Measurements from ENCODE around the gene APOBEC3A. TPM values are rescaled to one million over a fixed set of nuclear protein-coding genes. Genes with fewer than 3 reads are reported as not detected.
A peak's percentile ranks its signal among the peaks of the same experiment; 100 is the strongest.

The APOBEC3A gene
- total RNA-seq, 1 donor from 2014 or later = 1.0 TPM

DNA sequence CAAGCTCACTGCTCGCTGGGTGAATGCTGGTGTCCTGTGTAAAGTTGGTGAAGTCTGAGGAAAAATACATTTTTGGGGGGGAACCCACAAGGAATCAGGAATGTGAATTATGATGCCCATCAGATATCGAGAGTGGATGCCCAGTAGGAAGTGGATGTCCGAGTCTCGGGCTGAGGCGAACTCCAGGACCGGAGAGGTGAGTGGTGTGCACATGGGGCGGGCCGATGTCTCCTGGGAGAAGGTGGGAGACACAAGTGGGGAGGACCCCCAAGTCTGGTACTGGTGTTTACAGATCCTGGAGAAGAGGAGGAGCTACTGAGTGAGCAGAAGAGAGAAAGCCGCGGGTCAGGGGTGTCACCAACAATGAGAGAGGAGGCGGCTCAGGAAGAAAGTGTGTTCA lies 19.2 kb upstream of the APOBEC3A start:
- no peak for DNase-seq (ENCODE audit: low read depth)
- TF ChIP-seq, protein P1, sequence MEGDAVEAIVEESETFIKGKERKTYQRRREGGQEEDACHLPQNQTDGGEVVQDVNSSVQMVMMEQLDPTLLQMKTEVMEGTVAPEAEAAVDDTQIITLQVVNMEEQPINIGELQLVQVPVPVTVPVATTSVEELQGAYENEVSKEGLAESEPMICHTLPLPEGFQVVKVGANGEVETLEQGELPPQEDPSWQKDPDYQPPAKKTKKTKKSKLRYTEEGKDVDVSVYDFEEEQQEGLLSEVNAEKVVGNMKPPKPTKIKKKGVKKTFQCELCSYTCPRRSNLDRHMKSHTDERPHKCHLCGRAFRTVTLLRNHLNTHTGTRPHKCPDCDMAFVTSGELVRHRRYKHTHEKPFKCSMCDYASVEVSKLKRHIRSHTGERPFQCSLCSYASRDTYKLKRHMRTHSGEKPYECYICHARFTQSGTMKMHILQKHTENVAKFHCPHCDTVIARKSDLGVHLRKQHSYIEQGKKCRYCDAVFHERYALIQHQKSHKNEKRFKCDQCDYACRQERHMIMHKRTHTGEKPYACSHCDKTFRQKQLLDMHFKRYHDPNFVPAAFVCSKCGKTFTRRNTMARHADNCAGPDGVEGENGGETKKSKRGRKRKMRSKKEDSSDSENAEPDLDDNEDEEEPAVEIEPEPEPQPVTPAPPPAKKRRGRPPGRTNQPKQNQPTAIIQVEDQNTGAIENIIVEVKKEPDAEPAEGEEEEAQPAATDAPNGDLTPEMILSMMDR (IDR thresholded peaks at IDR 0.05; ENCODE audit: insufficient read depth, low read length, poor library complexity, severe bottlenecking) = no peak
- peaks cover 8% of the 10 kb centered on the region for H3K27me3 ChIP-seq (ENCODE audit: control insufficient read depth, insufficient read depth, low read length)
- no peak overlapping the region for H3K4me3 ChIP-seq (ENCODE audit: low read depth, low read length)
- no peaks in the 10 kb centered on the region for H3K36me3 ChIP-seq (ENCODE audit: control insufficient read depth, insufficient read depth, low read length)

DNA sequence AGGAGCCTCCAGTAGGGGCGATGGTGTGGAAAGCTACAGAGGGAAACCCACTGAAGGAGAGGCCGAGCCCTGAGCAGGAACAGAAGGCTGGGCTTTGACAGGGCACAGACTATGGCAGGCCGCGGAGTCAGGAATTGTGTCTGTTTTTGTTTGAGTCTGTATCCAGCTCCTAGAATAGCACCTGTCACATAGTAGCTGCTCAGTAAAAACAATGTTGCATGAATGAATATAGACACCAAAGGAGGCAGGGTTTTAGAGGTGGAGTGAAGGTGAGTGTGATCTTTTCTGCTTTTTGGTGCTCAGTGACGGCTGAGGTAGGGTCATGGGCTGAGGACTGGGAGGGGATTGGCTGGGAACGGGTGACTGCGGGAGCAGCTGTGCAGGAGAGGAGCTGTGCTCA lies 18.5 kb upstream of the APOBEC3A start:
- DNase-seq (ENCODE audit: low read depth) = no peak
- Histone ChIP-seq H3K4me3 (ENCODE audit: low read depth, low read length) (no peak overlapping the region), H3K36me3 (ENCODE audit: control insufficient read depth, insufficient read depth, low read length) (no peaks in the 10 kb centered on the region), H3K27me3 (ENCODE audit: control insufficient read depth, insufficient read depth, low read length) (peaks cover 12% of the 10 kb centered on the region)
- TF ChIP-seq, protein P1 (IDR thresholded peaks at IDR 0.05; ENCODE audit: insufficient read depth, low read length, poor library complexity, severe bottlenecking) = no peak

DNA sequence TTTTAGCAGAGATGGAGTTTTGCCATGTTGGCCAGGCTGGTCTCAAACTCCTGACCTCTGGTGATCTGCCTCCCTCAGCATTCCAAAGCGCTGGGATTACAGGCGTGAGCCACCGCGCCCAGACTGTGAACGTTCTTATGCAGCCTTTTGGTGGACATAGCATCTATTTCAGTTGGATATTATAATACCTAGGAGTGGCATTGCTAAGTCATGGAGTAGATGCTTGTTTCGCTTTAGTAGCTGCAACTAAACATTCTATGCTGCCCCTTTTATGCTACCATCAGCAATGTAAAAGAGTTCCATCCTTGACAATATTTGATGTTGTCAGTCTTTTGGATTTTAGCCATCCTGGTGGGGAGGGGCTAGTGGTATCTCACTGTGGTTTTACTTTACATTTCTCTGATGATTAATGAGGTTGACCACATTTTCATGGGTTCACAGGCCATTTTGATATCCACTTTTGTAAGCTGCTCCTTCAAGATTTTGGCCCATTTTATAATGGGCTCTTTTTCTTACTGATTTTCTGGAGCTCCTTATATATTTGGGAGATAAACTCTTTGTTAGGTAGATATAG lies 16.5 kb upstream of the APOBEC3A start:
- no peak for DNase-seq (ENCODE audit: low read depth)
- peaks cover 22% of the 10 kb centered on the region for H3K27me3 ChIP-seq (ENCODE audit: control insufficient read depth, insufficient read depth, low read length)
- H3K36me3 ChIP-seq (ENCODE audit: control insufficient read depth, insufficient read depth, low read length) = no peaks in the 10 kb centered on the region
- no peak overlapping the region for H3K4me3 ChIP-seq (ENCODE audit: low read depth, low read length)
- TF ChIP-seq, protein P1 (IDR thresholded peaks at IDR 0.05; ENCODE audit: insufficient read depth, low read length, poor library complexity, severe bottlenecking) = no peak

DNA sequence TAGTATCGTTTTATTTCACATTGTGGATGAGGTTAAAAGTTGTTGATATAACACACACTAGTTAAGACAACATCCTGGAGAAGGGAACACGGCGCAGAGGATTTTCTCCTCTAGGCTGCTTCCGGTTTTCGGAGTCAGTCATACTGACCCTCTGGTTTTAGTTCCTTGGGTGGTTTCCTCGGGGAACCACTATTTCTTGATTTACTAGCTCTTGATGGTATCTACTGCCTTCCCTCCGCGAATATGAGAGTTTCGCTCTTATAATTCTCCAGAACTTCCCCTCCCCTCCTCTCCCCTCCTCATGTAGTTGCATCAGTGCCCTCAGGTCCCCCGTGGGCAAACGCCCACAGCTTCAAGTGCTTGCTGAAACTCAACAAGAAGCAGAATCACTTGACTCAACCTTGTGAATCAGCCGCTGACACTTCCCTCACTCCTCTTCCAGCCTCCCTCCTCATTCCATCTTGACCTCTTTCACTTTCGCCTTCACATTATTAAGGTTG lies 15.9 kb upstream of the APOBEC3A start:
- peaks cover 22% of the 10 kb centered on the region for H3K27me3 ChIP-seq (ENCODE audit: control insufficient read depth, insufficient read depth, low read length)
- TF ChIP-seq, protein P1 (IDR thresholded peaks at IDR 0.05; ENCODE audit: insufficient read depth, low read length, poor library complexity, severe bottlenecking) = no peak
- no peak for DNase-seq (ENCODE audit: low read depth)
- no peak overlapping the region for H3K4me3 ChIP-seq (ENCODE audit: low read depth, low read length)
- no peaks in the 10 kb centered on the region for H3K36me3 ChIP-seq (ENCODE audit: control insufficient read depth, insufficient read depth, low read length)

DNA sequence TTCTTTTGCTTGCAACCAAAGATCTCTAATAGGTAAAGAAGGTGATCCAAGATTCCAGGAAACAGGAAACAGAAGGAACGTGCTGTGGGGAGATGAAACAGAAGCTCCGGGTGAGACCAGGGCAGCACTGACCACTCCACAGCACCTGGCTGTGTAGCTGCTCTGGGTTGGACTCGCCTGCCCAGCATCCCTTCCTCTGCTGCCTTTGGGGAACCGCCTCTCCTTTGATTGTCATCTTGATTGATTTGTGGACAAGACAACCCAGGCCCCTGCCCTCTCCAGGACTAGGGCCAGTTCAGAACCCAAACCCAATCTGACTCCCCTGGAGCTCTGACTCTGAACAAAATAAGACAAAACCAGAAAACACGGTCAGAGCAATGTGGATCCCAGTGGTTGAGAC lies 14.7 kb upstream of the APOBEC3A start:
- peaks cover 33% of the 10 kb centered on the region for H3K27me3 ChIP-seq (ENCODE audit: control insufficient read depth, insufficient read depth, low read length)
- no peaks in the 10 kb centered on the region for H3K36me3 ChIP-seq (ENCODE audit: control insufficient read depth, insufficient read depth, low read length)
- DNase-seq (ENCODE audit: low read depth) = no peak
- TF ChIP-seq, protein P1 (IDR thresholded peaks at IDR 0.05; ENCODE audit: insufficient read depth, low read length, poor library complexity, severe bottlenecking) = no peak
- no peak overlapping the region for H3K4me3 ChIP-seq (ENCODE audit: low read depth, low read length)

DNA sequence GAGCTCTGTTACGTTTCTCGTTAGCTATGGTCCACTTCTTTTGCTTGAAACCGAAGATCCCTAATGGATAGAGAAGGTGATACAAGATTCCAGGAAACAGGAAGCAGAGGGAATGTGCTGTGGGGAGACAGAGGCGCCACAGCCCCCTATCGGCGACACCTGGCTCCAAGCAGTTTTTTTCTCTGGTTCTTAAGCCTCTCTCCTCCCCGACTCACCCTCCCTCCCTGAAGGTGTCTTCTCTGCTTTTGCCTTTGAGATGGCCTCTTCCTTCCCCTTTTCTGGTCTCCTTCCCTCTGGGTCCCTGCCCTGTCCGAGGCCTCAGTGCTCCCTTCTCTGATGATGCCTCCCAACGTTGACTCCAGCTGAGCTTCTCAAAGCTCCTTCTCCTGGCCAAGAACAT lies 14.2 kb upstream of the APOBEC3A start:
- no peak for DNase-seq (ENCODE audit: low read depth)
- TF ChIP-seq, protein P1 (IDR thresholded peaks at IDR 0.05; ENCODE audit: insufficient read depth, low read length, poor library complexity, severe bottlenecking) = peak; percentile 31
- Histone ChIP-seq H3K36me3 (ENCODE audit: control insufficient read depth, insufficient read depth, low read length) (no peaks in the 10 kb centered on the region), H3K27me3 (ENCODE audit: control insufficient read depth, insufficient read depth, low read length) (peaks cover 38% of the 10 kb centered on the region), H3K4me3 (ENCODE audit: low read depth, low read length) (no peak overlapping the region)
